ENCODE measurements around the gene LARP6.

The LARP6 gene

GRCh38 chr15:70834999-70835398 lies 19.0 kb downstream of the LARP6 start:
- TF ChIP-seq CTCF (IDR thresholded peaks at IDR 0.05; ENCODE audit: insufficient read depth, low read depth, low read length, missing control alignments) = no peak
- no peak for DNase-seq (ENCODE audit: low read depth)
- no peak overlapping the region for H3K4me3 ChIP-seq (ENCODE audit: low read depth, low read length)

- no peak for DNase-seq (ENCODE audit: low read depth)
- TF ChIP-seq CTCF (IDR thresholded peaks at IDR 0.05; ENCODE audit: insufficient read depth, low read depth, low read length, missing control alignments) = no peak
- no peak overlapping the region for H3K4me3 ChIP-seq (ENCODE audit: low read depth, low read length)
Measured at GRCh38 chr15:70833861-70834765, 19.8 kb downstream of the LARP6 start.

GRCh38 chr15:70833422-70833821 lies 20.5 kb downstream of the LARP6 start:
- no peak overlapping the region for H3K4me3 ChIP-seq (ENCODE audit: low read depth, low read length)
- no peak for DNase-seq (ENCODE audit: low read depth)
- no peak for TF ChIP-seq CTCF (IDR thresholded peaks at IDR 0.05; ENCODE audit: insufficient read depth, low read depth, low read length, missing control alignments)

GRCh38 chr15:70832176-70832575 lies 21.8 kb downstream of the LARP6 start:
- H3K4me3 ChIP-seq (ENCODE audit: low read depth, low read length) = no peak overlapping the region
- no peak for DNase-seq (ENCODE audit: low read depth)
- no peak for TF ChIP-seq CTCF (IDR thresholded peaks at IDR 0.05; ENCODE audit: insufficient read depth, low read depth, low read length, missing control alignments)

- no peak for TF ChIP-seq CTCF (IDR thresholded peaks at IDR 0.05; ENCODE audit: insufficient read depth, low read depth, low read length, missing control alignments)
- no peak for DNase-seq (ENCODE audit: low read depth)
- no peak overlapping the region for H3K4me3 ChIP-seq (ENCODE audit: low read depth, low read length)
Measured at GRCh38 chr15:70831094-70831911, 22.7 kb downstream of the LARP6 start.

GRCh38 chr15:70830615-70831014 lies 23.3 kb downstream of the LARP6 start:
- H3K4me3 ChIP-seq (ENCODE audit: low read depth, low read length) = no peak overlapping the region
- no peak for DNase-seq (ENCODE audit: low read depth)
- TF ChIP-seq CTCF (IDR thresholded peaks at IDR 0.05; ENCODE audit: insufficient read depth, low read depth, low read length, missing control alignments) = no peak

Measured in GM12865 (cell line).